Head of caudate nucleus (tissue), 42 donors: ENCODE measurements around the gene ITGAV.

ENCODE experiments used
- DNase-seq, 42 donors: peaks; one replicate each; pipeline versions ENCODE4 v3.0.0 to v3.0.0-alpha.2; 2020 to 2021; ENCODE audit warnings: mixed read lengths in 7 of 42
- intact Hi-C: fragments of 100-400 bp; cut with DNase I; formaldehyde crosslinking; loops from one replicate; pipeline ENCODE4 v1.15.0; 2022

The ITGAV gene

DNA sequence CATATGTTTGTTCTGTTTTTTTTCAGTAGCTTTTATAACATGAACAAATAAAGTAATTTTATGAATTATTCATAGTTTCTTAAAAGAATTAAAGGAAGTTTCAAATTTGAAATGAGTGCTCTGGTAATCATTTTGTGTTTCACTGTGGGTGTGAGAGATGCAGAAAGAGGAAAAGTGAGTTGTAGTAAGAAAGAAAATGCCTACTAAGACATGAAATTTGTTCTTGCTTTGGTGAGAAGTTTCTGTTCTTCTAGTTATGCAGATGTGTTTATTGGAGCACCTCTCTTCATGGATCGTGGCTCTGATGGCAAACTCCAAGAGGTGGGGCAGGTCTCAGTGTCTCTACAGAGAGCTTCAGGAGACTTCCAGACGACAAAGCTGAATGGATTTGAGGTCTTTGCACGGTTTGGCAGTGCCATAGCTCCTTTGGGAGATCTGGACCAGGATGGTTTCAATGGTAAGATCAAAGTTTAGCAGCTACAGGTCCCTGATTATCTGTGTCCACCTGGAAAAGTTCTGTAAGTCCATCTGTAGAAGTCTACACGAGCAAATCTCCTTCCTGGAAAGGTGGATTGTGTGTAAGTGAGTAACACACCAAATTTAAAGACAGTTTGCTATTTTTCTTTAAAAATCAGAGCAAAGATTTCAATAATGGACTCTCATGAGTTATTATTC lies 51.4 kb downstream of the ITGAV start:
- intact Hi-C loops: loop anchor here (5.0 kb wide), 1 partner anchor 134 kb away; no protein-coding TSS in a partner anchor
- DNase-seq: no peak

GRCh38 chr2:186641807-186642321 lies 52.0 kb downstream of the ITGAV start:
- intact Hi-C loops: loop anchor here (5.0 kb wide), 1 partner anchor 135 kb away; no protein-coding TSS in a partner anchor
- peak in 30 of 42 donors; percentile 15 to 72 (median 51) for DNase-seq

DNA sequence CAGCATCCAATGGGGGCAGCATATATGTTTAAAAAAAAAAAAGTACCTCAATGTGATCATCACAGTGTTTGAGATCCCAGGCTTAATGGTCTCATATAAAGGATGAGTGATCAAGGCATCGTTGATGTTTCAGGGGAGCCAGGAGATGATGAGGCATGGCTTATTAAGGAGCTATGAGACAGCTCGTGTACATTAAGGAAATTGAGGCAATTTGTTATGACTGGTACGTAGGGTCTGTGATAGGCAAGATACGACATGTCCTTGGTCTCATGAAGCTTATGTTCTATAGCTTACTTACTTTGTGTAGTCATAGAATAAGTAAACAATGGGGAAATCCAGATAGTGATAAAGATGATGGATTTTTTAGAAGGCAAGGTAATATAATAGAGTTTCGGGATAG lies 54.9 kb downstream of the ITGAV start:
- intact Hi-C loops: loop anchor here (5.0 kb wide), 1 partner anchor 137 kb away; no protein-coding TSS in a partner anchor

GRCh38 chr2:186645999-186646398 lies 56.1 kb downstream of the ITGAV start:
- intact Hi-C loops: no loop called here
- DNase-seq: no peak

More for the DNA sequence above, 54.9 kb downstream of the ITGAV start:
- DNase-seq: no peak

GRCh38 chr2:186648130-186648529 lies 58.3 kb downstream of the ITGAV start:
- no peak for DNase-seq
- intact Hi-C loops: no loop called here

DNA sequence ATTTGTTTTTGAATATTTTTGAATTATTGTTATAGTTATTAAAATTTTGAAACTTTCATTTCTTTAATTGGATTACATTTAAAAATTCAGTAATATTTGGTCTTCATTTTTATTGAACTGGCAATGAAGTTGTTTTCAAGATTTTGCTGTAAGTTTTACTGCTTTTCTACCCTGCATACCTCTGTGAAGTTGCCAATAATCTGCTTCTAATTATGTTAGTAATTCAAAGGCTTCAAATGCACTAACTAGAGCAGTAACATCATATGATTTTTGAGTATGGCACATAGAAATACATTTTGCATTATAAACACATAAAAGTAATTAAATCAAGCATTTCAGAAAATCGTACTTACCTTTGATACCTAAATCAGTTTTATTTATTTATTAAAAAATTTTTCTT lies 63.7 kb downstream of the ITGAV start:
- DNase-seq: no peak
- intact Hi-C loops: no loop called here

DNA sequence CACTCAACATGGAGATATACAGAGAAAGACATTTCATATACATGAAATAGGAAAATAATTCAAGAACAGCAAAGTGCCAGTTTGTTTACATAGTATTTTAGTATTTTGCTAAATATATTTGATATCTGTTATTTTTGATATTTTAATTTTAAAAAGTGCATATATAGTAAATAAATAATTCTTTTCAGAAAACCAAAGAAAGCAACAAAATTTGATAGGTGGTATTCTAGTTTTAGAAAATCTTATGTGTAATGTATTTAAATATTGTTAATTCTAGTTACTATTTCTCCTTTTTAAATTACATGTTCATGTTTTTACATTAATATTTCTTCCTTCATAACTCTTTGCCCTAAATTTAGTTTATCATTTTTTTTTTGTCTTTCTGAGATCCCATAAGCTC lies 69.5 kb downstream of the ITGAV start:
- intact Hi-C loops: no loop called here

GRCh38 chr2:186664385-186665043 lies 74.7 kb downstream of the ITGAV start:
- intact Hi-C loops: no loop called here
- no peak for DNase-seq

More for the DNA sequence above, 69.5 kb downstream of the ITGAV start:
- no peak for DNase-seq

- intact Hi-C loops: no loop called here
- no peak for DNase-seq
Measured at GRCh38 chr2:186669146-186669545, 79.3 kb downstream of the ITGAV start.

GRCh38 chr2:186670831-186671230 lies 81.0 kb downstream of the ITGAV start:
- intact Hi-C loops: no loop called here
- no peak for DNase-seq

GRCh38 chr2:186675380-186675779 lies 85.5 kb downstream of the ITGAV start:
- DNase-seq: no peak
- intact Hi-C loops: no loop called here

- intact Hi-C loops: no loop called here
- DNase-seq: no peak
Measured at GRCh38 chr2:186683341-186683740, 93.5 kb downstream of the ITGAV start.

- intact Hi-C loops: no loop called here
- no peak for DNase-seq
Measured at GRCh38 chr2:186687807-186688211, 98.0 kb downstream of the ITGAV start.

DNA sequence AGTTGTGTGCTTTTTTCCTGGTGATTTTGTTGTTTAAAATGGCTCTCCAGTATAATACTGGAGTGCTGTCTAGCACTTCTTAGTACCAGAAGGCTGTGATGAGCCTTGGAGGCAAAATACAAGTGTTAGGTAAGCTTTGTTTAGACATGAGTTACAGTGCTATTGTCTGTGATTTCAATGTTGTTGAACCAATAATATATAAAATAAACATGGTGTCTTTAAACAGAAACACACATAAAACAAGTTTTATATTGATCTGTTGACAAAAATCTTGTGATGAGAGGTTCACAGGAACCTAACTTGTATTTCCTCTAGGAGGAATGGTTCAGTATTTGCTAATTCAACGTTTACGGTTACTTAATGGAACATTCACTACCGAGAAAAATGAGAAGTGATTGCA lies 99.0 kb downstream of the ITGAV start:
- intact Hi-C loops: no loop called here
- DNase-seq: no peak

DNA sequence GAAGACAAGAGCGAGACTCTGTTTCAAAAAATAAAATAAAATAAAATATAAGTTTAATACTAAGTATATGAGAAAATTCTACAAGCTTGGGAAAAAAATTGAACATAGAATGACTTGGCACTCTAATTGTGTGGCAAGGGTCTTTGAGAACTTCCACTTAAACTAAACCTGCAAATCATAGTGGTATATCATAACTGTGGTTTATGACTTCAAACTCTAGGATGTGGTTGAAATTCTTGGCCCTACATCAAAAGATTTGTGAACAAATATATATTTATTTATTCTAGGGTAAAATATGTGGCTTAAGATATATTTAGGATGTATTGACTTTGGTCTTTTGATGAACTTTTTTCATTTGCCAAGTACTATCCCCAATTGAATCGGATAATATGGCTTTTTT lies 100.9 kb downstream of the ITGAV start:
- intact Hi-C loops: loop anchor here (10.0 kb wide), 1 partner anchor 96 kb away; the partner anchor contains the start of gene ITGAV
- no peak for DNase-seq

- no peak for DNase-seq
- intact Hi-C loops: loop anchor here (10.0 kb wide), 1 partner anchor 96 kb away; the partner anchor contains the start of gene ITGAV
Measured at GRCh38 chr2:186691231-186691630, 101.4 kb downstream of the ITGAV start.

DNA sequence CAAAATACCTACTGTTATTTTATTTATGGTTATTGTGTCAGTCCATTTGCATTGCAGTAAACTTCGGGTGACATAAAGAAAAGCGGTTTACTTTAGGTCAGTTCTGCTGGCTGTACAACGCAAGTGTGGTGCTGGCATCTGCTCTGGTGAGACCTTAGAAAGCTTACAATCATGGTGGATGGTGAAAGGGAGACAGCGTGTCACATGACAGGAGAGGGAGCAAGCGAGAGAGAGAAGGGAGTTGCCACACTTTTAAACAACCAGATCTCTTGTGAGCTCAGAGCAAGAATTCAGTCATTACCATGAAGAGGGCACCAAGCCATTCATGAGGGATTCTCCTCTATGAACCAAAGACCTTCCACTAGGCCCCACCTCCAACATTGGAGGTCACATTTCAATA lies 102.0 kb downstream of the ITGAV start:
- intact Hi-C loops: loop anchor here (10.0 kb wide), 1 partner anchor 97 kb away; the partner anchor contains the start of gene ITGAV
- no peak for DNase-seq

- peak in 20 of 42 donors; percentile 10 to 72 (median 40) for DNase-seq
Measured at GRCh38 chr2:186693446-186693832, 103.6 kb downstream of the ITGAV start.

GRCh38 chr2:186695081-186695756 lies 105.4 kb downstream of the ITGAV start:
- DNase-seq: peak in 21 of 42 donors; percentile 4 to 67 (median 30)
- intact Hi-C loops: loop anchor here (10.0 kb wide), 1 partner anchor 100 kb away; the partner anchor contains the start of gene ITGAV

More at GRCh38 chr2:186693446-186693832, 103.6 kb downstream of the ITGAV start:
- intact Hi-C loops: loop anchor here (10.0 kb wide), 1 partner anchor 99 kb away; the partner anchor contains the start of gene ITGAV
